ENCODE data around the gene NTRK2. TPM values are rescaled to one million over a fixed set of nuclear protein-coding genes. Genes with fewer than 3 reads are reported as not detected.
"Not testable (repeated sequence)": the region's sequence is repeated elsewhere in the genome, so short reads cannot be mapped to it uniquely, and the experiment has no call there.

The NTRK2 gene
- total and polyA plus RNA-seq, 2 donors, result 7.7 to 56.7 TPM

- 86% methylated on average over 4 of the region's 4 CpGs for WGBS
- no peak for DNase-seq (ENCODE audit: extremely low spot score)
- Histone ChIP-seq H3K36me3 (ENCODE audit: insufficient read depth) (no peaks in the 10 kb centered on the region), H3K4me1 (ENCODE audit: insufficient read depth) (no peaks in the 10 kb centered on the region), H3K27ac (ENCODE audit: low read depth) (no peak overlapping the region), H3K4me3 (ENCODE audit: low read depth, low read length) (no peak overlapping the region)
Observed at GRCh38 chr9:84871983-84872382, 202.5 kb downstream of the NTRK2 start.

GRCh38 chr9:84874022-84874421 is 204.5 kb downstream of the NTRK2 start:
- Histone ChIP-seq H3K36me3 (ENCODE audit: insufficient read depth) (no peaks in the 10 kb centered on the region), H3K4me1 (ENCODE audit: insufficient read depth) (no peaks in the 10 kb centered on the region), H3K27ac (ENCODE audit: low read depth) (no peak overlapping the region), H3K4me3 (ENCODE audit: low read depth, low read length) (no peak overlapping the region)
- WGBS, result 93% methylated on average over 4 of the region's 4 CpGs
- no peak for DNase-seq (ENCODE audit: extremely low spot score)

GRCh38 chr9:84874596-84874995 is 205.1 kb downstream of the NTRK2 start:
- Histone ChIP-seq H3K27ac (ENCODE audit: low read depth) (no peak overlapping the region), H3K4me1 (ENCODE audit: insufficient read depth) (no peaks in the 10 kb centered on the region), H3K4me3 (ENCODE audit: low read depth, low read length) (no peak overlapping the region), H3K36me3 (ENCODE audit: insufficient read depth) (no peaks in the 10 kb centered on the region)
- 29% methylated on average over 2 of the region's 2 CpGs for WGBS
- DNase-seq (ENCODE audit: extremely low spot score), result no peak

- no peak for DNase-seq (ENCODE audit: extremely low spot score)
- Histone ChIP-seq H3K36me3 (ENCODE audit: insufficient read depth) (no peaks in the 10 kb centered on the region), H3K27ac (ENCODE audit: low read depth) (no peak overlapping the region), H3K4me3 (ENCODE audit: low read depth, low read length) (no peak overlapping the region), H3K4me1 (ENCODE audit: insufficient read depth) (no peaks in the 10 kb centered on the region)
- WGBS, result 52% methylated on average over 4 of the region's 4 CpGs
Observed at GRCh38 chr9:84875193-84875592, 205.7 kb downstream of the NTRK2 start.

GRCh38 chr9:84879631-84880030 is 210.1 kb downstream of the NTRK2 start:
- H3K27ac ChIP-seq (ENCODE audit: low read depth), result no peak overlapping the region
- WGBS, result 89% methylated on average over 1 of the region's 1 CpG
- DNase-seq (ENCODE audit: extremely low spot score), result no peak
- no peaks in the 10 kb centered on the region for H3K4me1 ChIP-seq (ENCODE audit: insufficient read depth)
- H3K4me3 ChIP-seq (ENCODE audit: low read depth, low read length), result no peak overlapping the region
- H3K36me3 ChIP-seq (ENCODE audit: insufficient read depth), result no peaks in the 10 kb centered on the region

- Histone ChIP-seq H3K27ac (ENCODE audit: low read depth) (no peak overlapping the region), H3K36me3 (ENCODE audit: insufficient read depth) (no peaks in the 10 kb centered on the region), H3K4me1 (ENCODE audit: insufficient read depth) (no peaks in the 10 kb centered on the region), H3K4me3 (ENCODE audit: low read depth, low read length) (no peak overlapping the region)
- DNase-seq (ENCODE audit: extremely low spot score), result no peak
- 47% methylated on average over 2 of the region's 2 CpGs for WGBS
Observed at GRCh38 chr9:84880835-84881234, 211.3 kb downstream of the NTRK2 start.

GRCh38 chr9:84886866-84887265 is 217.3 kb downstream of the NTRK2 start:
- Histone ChIP-seq H3K27ac (ENCODE audit: low read depth) (no peak overlapping the region), H3K4me3 (ENCODE audit: low read depth, low read length) (no peak overlapping the region), H3K36me3 (ENCODE audit: insufficient read depth) (no peaks in the 10 kb centered on the region), H3K4me1 (ENCODE audit: insufficient read depth) (no peaks in the 10 kb centered on the region)
- 92% methylated on average over 8 of the region's 8 CpGs for WGBS
- DNase-seq (ENCODE audit: extremely low spot score), result no peak

GRCh38 chr9:84891924-84892323 is 222.4 kb downstream of the NTRK2 start:
- no peaks in the 10 kb centered on the region for H3K4me1 ChIP-seq (ENCODE audit: insufficient read depth)

GRCh38 chr9:84893419-84894128 is 224.0 kb downstream of the NTRK2 start:
- DNase-seq (ENCODE audit: extremely low spot score), result no peak
- H3K36me3 ChIP-seq (ENCODE audit: insufficient read depth), result no peaks in the 10 kb centered on the region
- 71% methylated on average over 13 of the region's 13 CpGs for WGBS
- H3K27ac ChIP-seq (ENCODE audit: low read depth), result no peak overlapping the region
- H3K4me3 ChIP-seq (ENCODE audit: low read depth, low read length), result no peak overlapping the region
- no peaks in the 10 kb centered on the region for H3K4me1 ChIP-seq (ENCODE audit: insufficient read depth)

More at GRCh38 chr9:84891924-84892323, 222.4 kb downstream of the NTRK2 start:
- Histone ChIP-seq H3K27ac (ENCODE audit: low read depth) (no peak overlapping the region), H3K36me3 (ENCODE audit: insufficient read depth) (no peaks in the 10 kb centered on the region), H3K4me3 (ENCODE audit: low read depth, low read length) (no peak overlapping the region)
- 69% methylated on average over 1 of the region's 1 CpG for WGBS
- no peak for DNase-seq (ENCODE audit: extremely low spot score)

- Histone ChIP-seq H3K27ac (ENCODE audit: low read depth) (no peak overlapping the region), H3K36me3 (ENCODE audit: insufficient read depth) (no peaks in the 10 kb centered on the region), H3K4me1 (ENCODE audit: insufficient read depth) (no peaks in the 10 kb centered on the region), H3K4me3 (ENCODE audit: low read depth, low read length) (no peak overlapping the region)
- no peak for DNase-seq (ENCODE audit: extremely low spot score)
- 65% methylated on average over 2 of the region's 2 CpGs for WGBS
Observed at GRCh38 chr9:84894859-84895258, 225.3 kb downstream of the NTRK2 start.

GRCh38 chr9:84897362-84898094 is 228.0 kb downstream of the NTRK2 start:
- H3K27ac ChIP-seq (ENCODE audit: low read depth), result no peak overlapping the region
- H3K4me3 ChIP-seq (ENCODE audit: low read depth, low read length), result no peak overlapping the region
- 83% methylated on average over 7 of the region's 7 CpGs for WGBS
- no peaks in the 10 kb centered on the region for H3K4me1 ChIP-seq (ENCODE audit: insufficient read depth)
- H3K36me3 ChIP-seq (ENCODE audit: insufficient read depth), result no peaks in the 10 kb centered on the region
- no peak for DNase-seq (ENCODE audit: extremely low spot score)

- no peaks in the 10 kb centered on the region for H3K36me3 ChIP-seq (ENCODE audit: insufficient read depth)
- H3K4me3 ChIP-seq (ENCODE audit: low read depth, low read length), result no peak overlapping the region
- H3K4me1 ChIP-seq (ENCODE audit: insufficient read depth), result no peaks in the 10 kb centered on the region
- no peak for DNase-seq (ENCODE audit: extremely low spot score)
- WGBS, result 71% methylated on average over 2 of the region's 2 CpGs
- no peak overlapping the region for H3K27ac ChIP-seq (ENCODE audit: low read depth)
Observed at GRCh38 chr9:84898188-84898587, 228.7 kb downstream of the NTRK2 start.

- DNase-seq (ENCODE audit: extremely low spot score); H3K4me3 ChIP-seq (ENCODE audit: low read depth, low read length); H3K36me3 ChIP-seq (ENCODE audit: insufficient read depth); H3K4me1 ChIP-seq (ENCODE audit: insufficient read depth); H3K27ac ChIP-seq (ENCODE audit: low read depth): not testable (repeated sequence)
- WGBS, result 79% methylated on average over 6 of the region's 6 CpGs
Observed at GRCh38 chr9:84898618-84899017, 229.1 kb downstream of the NTRK2 start.

- H3K4me1 ChIP-seq (ENCODE audit: insufficient read depth), result no peaks in the 10 kb centered on the region
- 87% methylated on average over 2 of the region's 2 CpGs for WGBS
- no peaks in the 10 kb centered on the region for H3K36me3 ChIP-seq (ENCODE audit: insufficient read depth)
- H3K27ac ChIP-seq (ENCODE audit: low read depth), result no peak overlapping the region
- DNase-seq (ENCODE audit: extremely low spot score), result no peak
- no peak overlapping the region for H3K4me3 ChIP-seq (ENCODE audit: low read depth, low read length)
Observed at GRCh38 chr9:84899326-84899725, 229.8 kb downstream of the NTRK2 start.
